ENCODE results near the gene PWWP2B.
A peak's percentile ranks its signal among the peaks of the same experiment; 100 is the strongest.

The PWWP2B gene

GRCh38 chr10:132396494-132397035 is 435 bp upstream of the PWWP2B start:
- H3K27me3 ChIP-seq (ENCODE audit: insufficient read depth, poor library complexity, severe bottlenecking): no peaks in the 10 kb centered on the region
- H3K4me3 ChIP-seq (ENCODE audit: severe bottlenecking): peak overlapping the region; percentile 94
- DNase-seq (ENCODE audit: low spot score): no peak
- peak; percentile 37 for TF ChIP-seq CTCF (IDR thresholded peaks at IDR 0.05; ENCODE audit: poor library complexity, severe bottlenecking)
- H3K27ac ChIP-seq (ENCODE audit: poor library complexity, severe bottlenecking): peak overlapping the region; percentile 68
- H3K36me3 ChIP-seq (ENCODE audit: low read depth): no peaks in the 10 kb centered on the region
- no peaks in the 10 kb centered on the region for H3K9me3 ChIP-seq (ENCODE audit: severe bottlenecking)
- ATAC-seq (ENCODE audit: low read depth): peak; percentile 24; the same call in 2 of the 3 replicates
- H3K4me1 ChIP-seq (ENCODE audit: insufficient read depth, poor library complexity, severe bottlenecking): no peaks in the 10 kb centered on the region

GRCh38 chr10:132397671-132398565 is 918 bp downstream of the PWWP2B start:
- peak; percentile 41 for ATAC-seq (ENCODE audit: low read depth)
- no peak for DNase-seq (ENCODE audit: low spot score)
- H3K9me3 ChIP-seq (ENCODE audit: severe bottlenecking): no peaks in the 10 kb centered on the region
- H3K4me1 ChIP-seq (ENCODE audit: insufficient read depth, poor library complexity, severe bottlenecking): no peaks in the 10 kb centered on the region
- no peaks in the 10 kb centered on the region for H3K36me3 ChIP-seq (ENCODE audit: low read depth)
- no peaks in the 10 kb centered on the region for H3K27me3 ChIP-seq (ENCODE audit: insufficient read depth, poor library complexity, severe bottlenecking)
- H3K4me3 ChIP-seq (ENCODE audit: severe bottlenecking): peak overlapping the region; percentile 94
- H3K27ac ChIP-seq (ENCODE audit: poor library complexity, severe bottlenecking): peak overlapping the region; percentile 68
- no peak for TF ChIP-seq CTCF (IDR thresholded peaks at IDR 0.05; ENCODE audit: poor library complexity, severe bottlenecking)

- H3K27me3 ChIP-seq (ENCODE audit: insufficient read depth, poor library complexity, severe bottlenecking): no peaks in the 10 kb centered on the region
- TF ChIP-seq CTCF (IDR thresholded peaks at IDR 0.05; ENCODE audit: poor library complexity, severe bottlenecking): no peak
- H3K4me1 ChIP-seq (ENCODE audit: insufficient read depth, poor library complexity, severe bottlenecking): peaks cover 4% of the 10 kb centered on the region
- no peak overlapping the region for H3K4me3 ChIP-seq (ENCODE audit: severe bottlenecking)
- peak overlapping the region; percentile 68 for H3K27ac ChIP-seq (ENCODE audit: poor library complexity, severe bottlenecking)
- no peaks in the 10 kb centered on the region for H3K9me3 ChIP-seq (ENCODE audit: severe bottlenecking)
- ATAC-seq (ENCODE audit: low read depth) (no peak), DNase-seq (ENCODE audit: low spot score) (no peak)
- no peaks in the 10 kb centered on the region for H3K36me3 ChIP-seq (ENCODE audit: low read depth)
Observed at GRCh38 chr10:132398566-132398991, 1.6 kb downstream of the PWWP2B start.

GRCh38 chr10:132399117-132400035 is 2.4 kb downstream of the PWWP2B start:
- no peak for TF ChIP-seq CTCF (IDR thresholded peaks at IDR 0.05; ENCODE audit: poor library complexity, severe bottlenecking)
- Histone ChIP-seq H3K27me3 (ENCODE audit: insufficient read depth, poor library complexity, severe bottlenecking) (no peaks in the 10 kb centered on the region), H3K4me3 (ENCODE audit: severe bottlenecking) (no peak overlapping the region), H3K27ac (ENCODE audit: poor library complexity, severe bottlenecking) (no peak overlapping the region), H3K9me3 (ENCODE audit: severe bottlenecking) (no peaks in the 10 kb centered on the region), H3K4me1 (ENCODE audit: insufficient read depth, poor library complexity, severe bottlenecking) (peaks cover 12% of the 10 kb centered on the region), H3K36me3 (ENCODE audit: low read depth) (no peaks in the 10 kb centered on the region)
- ATAC-seq (ENCODE audit: low read depth) (no peak), DNase-seq (ENCODE audit: low spot score) (no peak)

All from RWPE2 (cell line).